ENCODE data around the gene SIGLEC8.
A peak's percentile ranks its signal among the peaks of the same experiment; 100 is the strongest.
"Not testable (repeated sequence)": the region's sequence is repeated elsewhere in the genome, so short reads cannot be mapped to it uniquely, and the experiment has no call there.

SIGLEC8 gene

DNA sequence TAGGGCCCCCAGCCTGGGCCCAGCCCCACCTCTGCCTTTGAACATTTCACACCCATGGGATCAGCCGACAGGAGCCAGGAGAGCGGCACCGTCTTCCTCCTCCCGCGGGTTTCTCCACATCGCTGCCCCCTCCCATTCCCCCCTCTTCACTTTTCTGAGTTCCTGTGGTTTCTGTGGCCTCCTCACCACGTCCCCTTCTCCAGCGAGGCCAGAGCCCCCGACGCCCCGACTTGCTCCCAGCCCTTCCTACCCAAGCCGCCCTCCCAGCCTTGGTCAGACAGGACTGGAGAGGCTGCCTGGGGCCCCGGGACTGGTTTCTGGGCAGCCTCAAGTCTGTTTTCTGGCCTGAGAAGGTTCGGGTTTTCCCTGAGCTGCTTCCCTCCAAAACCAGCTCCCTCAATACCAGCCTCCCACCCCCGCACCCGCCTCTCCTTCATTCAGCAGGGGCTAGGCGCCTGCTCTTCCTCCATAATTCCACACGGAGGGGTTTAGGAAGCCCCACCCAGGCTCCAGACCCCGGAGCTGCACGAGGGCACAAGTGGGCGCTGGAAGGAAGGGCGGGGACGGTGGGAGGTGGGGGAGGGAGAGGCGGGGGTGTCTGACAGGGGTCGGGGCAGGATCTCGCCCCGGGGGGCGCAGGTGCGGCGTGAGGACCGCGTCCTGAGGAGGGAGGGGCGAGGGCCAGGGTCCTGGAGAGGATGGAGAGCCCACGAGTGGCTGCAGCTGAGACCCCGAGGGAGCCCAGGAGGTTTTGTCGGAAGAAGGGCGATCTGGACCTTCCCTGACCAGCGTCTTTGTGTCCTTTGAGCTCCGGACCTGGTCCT, 36.8 kb downstream of the SIGLEC8 start:
- H3K4me3 ChIP-seq (ENCODE audit: control insufficient read depth, low read depth, low read length) = no peak overlapping the region
- TF ChIP-seq, protein P1, sequence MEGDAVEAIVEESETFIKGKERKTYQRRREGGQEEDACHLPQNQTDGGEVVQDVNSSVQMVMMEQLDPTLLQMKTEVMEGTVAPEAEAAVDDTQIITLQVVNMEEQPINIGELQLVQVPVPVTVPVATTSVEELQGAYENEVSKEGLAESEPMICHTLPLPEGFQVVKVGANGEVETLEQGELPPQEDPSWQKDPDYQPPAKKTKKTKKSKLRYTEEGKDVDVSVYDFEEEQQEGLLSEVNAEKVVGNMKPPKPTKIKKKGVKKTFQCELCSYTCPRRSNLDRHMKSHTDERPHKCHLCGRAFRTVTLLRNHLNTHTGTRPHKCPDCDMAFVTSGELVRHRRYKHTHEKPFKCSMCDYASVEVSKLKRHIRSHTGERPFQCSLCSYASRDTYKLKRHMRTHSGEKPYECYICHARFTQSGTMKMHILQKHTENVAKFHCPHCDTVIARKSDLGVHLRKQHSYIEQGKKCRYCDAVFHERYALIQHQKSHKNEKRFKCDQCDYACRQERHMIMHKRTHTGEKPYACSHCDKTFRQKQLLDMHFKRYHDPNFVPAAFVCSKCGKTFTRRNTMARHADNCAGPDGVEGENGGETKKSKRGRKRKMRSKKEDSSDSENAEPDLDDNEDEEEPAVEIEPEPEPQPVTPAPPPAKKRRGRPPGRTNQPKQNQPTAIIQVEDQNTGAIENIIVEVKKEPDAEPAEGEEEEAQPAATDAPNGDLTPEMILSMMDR (IDR thresholded peaks at IDR 0.05; ENCODE audit: control insufficient read depth, insufficient read depth, low read depth, low read length, missing control alignments) = peak; percentile 4
- no peak for DNase-seq (ENCODE audit: low read depth)

DNA sequence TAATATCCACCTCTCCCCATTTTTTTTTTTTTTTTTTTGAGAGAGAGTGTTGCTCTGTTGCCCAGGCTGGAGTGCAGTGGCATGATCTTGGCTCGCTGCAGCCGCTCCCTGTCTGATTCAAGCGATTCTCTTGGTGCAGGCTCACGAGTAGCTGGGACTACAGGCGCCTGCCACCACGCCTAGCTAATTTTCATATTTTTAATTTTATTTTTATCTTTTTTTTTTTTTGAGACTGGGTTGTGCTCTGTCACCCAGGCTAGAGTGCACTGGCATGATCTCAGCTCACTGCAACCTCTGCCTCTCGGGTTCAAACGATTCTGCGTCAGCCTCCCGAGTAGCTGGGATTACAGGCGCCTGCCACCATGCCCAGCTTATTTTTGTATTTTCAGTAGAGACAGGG, 37.7 kb downstream of the SIGLEC8 start:
- not testable (repeated sequence) for H3K4me3 ChIP-seq (ENCODE audit: control insufficient read depth, low read depth, low read length); DNase-seq (ENCODE audit: low read depth)

DNA sequence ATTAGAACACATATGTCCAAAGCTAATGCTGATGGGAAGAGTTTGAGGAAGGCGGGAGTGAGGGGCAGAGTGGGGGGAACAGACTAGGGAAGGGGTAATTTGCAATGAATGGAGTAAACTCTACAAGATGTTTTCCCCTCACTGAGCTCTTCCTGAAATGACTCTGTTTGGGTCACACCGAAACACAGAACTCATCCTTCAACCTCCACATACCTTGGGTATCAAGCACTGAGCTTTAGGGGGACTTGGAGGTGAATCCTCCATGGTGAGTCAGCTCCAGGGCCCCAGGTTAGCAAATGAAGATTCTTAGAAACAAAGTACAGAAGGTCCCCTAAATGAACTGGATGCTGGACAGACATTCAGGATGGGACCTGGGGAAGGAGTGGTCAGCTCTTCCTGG, 39.5 kb downstream of the SIGLEC8 start:
- TF ChIP-seq, protein P1 (IDR thresholded peaks at IDR 0.05; ENCODE audit: control insufficient read depth, insufficient read depth, low read depth, low read length, missing control alignments) = no peak
- no peak for DNase-seq (ENCODE audit: low read depth)
- H3K4me3 ChIP-seq (ENCODE audit: control insufficient read depth, low read depth, low read length) = no peak overlapping the region

DNA sequence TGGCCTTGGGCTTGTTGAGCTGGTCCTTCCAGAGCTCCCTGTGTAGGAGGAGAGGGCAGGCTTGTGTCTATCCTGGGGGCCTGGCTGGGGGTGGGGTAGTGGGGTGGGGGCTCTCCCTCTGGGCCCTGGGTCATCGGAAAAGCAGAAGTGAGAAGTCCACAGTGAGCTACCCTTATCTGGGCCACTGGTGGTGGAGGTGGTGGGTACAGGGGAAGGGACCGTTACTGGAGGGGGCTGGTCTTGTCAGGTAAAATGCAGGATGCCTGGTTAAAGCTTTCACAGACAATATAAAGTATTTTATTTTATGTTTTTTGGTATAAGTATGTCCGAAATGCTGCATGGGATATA, 40.5 kb downstream of the SIGLEC8 start:
- no peak overlapping the region for H3K4me3 ChIP-seq (ENCODE audit: control insufficient read depth, low read depth, low read length)
- DNase-seq (ENCODE audit: low read depth) = no peak
- TF ChIP-seq, protein P1 (IDR thresholded peaks at IDR 0.05; ENCODE audit: control insufficient read depth, insufficient read depth, low read depth, low read length, missing control alignments) = no peak

DNA sequence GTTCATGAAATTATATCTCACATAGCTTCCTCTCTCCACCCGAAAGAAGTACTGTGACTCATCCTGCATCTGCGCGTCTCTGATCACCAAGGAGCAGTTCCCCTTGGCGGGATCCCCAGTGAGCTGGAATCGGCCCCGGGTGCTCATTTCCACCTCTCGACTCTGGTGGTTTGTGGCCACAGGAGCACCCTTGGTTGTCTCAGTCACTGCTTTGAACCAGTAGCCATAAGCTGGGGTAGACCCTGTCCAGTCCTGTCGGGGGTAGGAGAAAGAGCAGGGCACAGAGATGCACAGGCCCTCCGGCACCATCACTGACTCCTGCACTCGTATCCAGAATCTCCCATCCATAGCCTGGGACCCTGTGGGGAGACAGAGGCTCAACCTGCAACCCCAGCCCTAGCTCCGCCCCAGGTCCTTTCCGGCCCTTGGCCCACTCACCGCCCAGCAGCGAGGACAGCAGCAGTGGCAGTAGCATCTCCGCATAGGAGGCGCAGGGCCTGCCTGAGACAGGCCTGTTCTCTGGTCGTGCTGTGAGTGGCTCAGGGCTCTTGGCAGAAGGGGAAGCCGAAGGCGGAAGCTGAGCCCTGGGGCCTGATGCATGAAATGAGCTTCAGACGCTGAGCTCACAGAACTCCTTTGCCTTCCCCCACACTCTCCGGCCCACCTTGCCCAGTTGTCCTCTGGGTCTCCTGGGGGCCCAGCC, 41.0 kb downstream of the SIGLEC8 start, which contains the start of gene SIGLEC10:
Gene SIGLEC10 (minus strand): TSS at position 536 of the 703 bp plus-strand sequence. CDS start 61 bp downstream, at position 475.
- TF ChIP-seq, protein P1 (IDR thresholded peaks at IDR 0.05; ENCODE audit: control insufficient read depth, insufficient read depth, low read depth, low read length, missing control alignments) = no peak
- no peak within 1 kb of the TSS for H3K4me3 ChIP-seq (ENCODE audit: control insufficient read depth, low read depth, low read length)
- no peak for DNase-seq (ENCODE audit: low read depth)

DNA sequence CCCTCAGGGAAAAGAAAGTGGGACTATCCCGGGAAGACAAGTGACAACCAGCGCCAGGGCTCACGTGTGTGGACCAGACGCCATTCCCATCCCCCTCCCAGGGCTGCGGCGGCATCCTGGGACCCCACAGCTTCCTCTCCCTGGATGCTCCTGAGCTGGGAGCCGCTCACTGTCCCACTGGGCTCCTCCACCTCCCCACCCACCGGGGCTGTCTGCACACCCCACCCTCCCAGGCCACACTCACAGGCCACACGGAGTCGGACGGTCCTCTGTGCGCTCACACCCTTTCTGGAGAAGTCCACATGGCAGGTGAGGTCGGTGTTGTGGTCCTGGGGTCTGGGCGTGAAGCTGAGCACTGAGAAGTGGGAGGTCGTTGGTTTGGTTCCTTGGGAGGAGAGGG, 41.8 kb downstream of the SIGLEC8 start:
- not testable (repeated sequence) for H3K4me3 ChIP-seq (ENCODE audit: control insufficient read depth, low read depth, low read length); DNase-seq (ENCODE audit: low read depth)

DNA sequence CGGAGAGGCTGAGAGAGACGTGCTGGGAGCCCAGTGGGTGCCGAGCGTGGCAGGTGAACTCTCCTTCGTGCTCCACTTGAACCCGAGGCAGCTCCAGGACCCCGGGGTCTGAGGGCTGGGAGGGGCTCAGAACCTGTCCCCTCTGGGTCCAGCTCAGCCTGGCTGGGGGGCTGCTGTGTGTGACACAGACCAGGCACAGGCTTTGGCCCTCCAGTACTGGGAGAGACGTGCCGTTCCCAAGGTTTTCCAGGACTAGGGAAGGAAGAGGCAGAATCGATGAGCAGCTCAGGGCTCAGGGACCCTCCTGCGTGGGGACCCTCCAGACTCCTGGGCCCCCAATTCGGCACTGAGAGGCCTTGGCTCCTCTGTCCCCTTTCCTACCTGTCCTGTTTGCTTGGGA, 43.1 kb downstream of the SIGLEC8 start:
- no peak for DNase-seq (ENCODE audit: low read depth)
- TF ChIP-seq, protein P1 (IDR thresholded peaks at IDR 0.05; ENCODE audit: control insufficient read depth, insufficient read depth, low read depth, low read length, missing control alignments) = no peak
- no peak overlapping the region for H3K4me3 ChIP-seq (ENCODE audit: control insufficient read depth, low read depth, low read length)

Measured in AG09309 (cell line).